Gastrocnemius medialis (tissue), 4 donors: ENCODE data around the gene CASP14.

Experiments
- POLR2A ChIP-seq, 2 donors: fragments of 450-650 bp; IDR thresholded peaks; one replicate each; pipeline ENCODE4 v1.6.1; 2017; ENCODE audit warnings: antibody characterized with exemption in 2 of 2, mild to moderate bottlenecking in 2 of 2, moderate library complexity in 2 of 2
- TF ChIP-seq, protein P1 (sequence below), 5 experiments: fragments of 450-650 bp in 3 of 5; fragments of 200-600 bp in 2 of 5; sonication (generic) in 2 of 5; IDR thresholded peaks in 4 of 5; conservative IDR thresholded peaks in 1 of 5; 1 replicate in 4 of 5; 2 replicates in 1 of 5; pipeline ENCODE4 v1.5.1; 2016 to 2019; ENCODE audit warnings: antibody characterized with exemption in 5 of 5, mild to moderate bottlenecking in 3 of 5, moderate library complexity in 3 of 5

DNA sequence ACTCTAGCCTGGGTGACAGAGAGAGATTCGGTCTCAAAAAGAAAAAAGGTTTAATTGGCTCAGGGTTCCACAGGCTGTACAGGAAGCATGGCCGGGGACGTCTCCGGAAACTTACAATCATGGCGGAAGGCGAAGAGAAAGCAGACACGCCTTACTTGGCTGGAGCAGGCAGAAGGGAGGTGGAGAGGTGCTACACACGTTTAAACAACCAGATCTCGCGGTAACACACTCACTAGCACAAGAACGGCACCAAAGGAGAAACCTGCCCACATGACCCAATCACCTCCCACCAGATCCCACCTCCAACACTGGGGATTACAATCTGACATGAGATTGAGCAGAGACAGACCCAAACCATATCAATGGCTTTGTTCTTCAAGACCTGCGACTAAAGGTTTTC, 12.8 kb downstream of the CASP14 start:
- TF ChIP-seq, protein P1, sequence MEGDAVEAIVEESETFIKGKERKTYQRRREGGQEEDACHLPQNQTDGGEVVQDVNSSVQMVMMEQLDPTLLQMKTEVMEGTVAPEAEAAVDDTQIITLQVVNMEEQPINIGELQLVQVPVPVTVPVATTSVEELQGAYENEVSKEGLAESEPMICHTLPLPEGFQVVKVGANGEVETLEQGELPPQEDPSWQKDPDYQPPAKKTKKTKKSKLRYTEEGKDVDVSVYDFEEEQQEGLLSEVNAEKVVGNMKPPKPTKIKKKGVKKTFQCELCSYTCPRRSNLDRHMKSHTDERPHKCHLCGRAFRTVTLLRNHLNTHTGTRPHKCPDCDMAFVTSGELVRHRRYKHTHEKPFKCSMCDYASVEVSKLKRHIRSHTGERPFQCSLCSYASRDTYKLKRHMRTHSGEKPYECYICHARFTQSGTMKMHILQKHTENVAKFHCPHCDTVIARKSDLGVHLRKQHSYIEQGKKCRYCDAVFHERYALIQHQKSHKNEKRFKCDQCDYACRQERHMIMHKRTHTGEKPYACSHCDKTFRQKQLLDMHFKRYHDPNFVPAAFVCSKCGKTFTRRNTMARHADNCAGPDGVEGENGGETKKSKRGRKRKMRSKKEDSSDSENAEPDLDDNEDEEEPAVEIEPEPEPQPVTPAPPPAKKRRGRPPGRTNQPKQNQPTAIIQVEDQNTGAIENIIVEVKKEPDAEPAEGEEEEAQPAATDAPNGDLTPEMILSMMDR (IDR thresholded peaks at IDR 0.05 in 4 of 5, conservative IDR thresholded peaks at IDR 0.05 in 1 of 5) = no peak
- no peak for TF ChIP-seq POLR2A (IDR thresholded peaks at IDR 0.05)
